Smooth muscle cell (in vitro differentiated cells): ENCODE results near the gene PAM16. TPM values are rescaled to one million over a fixed set of nuclear protein-coding genes. Genes with fewer than 3 reads are reported as not detected.

Experiments used
- DNase-seq: peaks from one replicate; lab custom pipeline; 2025; ENCODE audit not compliant: unreplicated experiment; lab: John Stamatoyannopoulos, UW
- H2AFZ ChIP-seq: fragments of 200-600 bp; sonication (generic); 2 replicates; pipeline ENCODE4 v1.6.0; 2016; ENCODE audit warnings: antibody characterized with exemption, low read depth, mild to moderate bottlenecking
- H3F3A ChIP-seq: fragments of 200-600 bp; sonication (generic); 2 replicates; pipeline ENCODE4 v1.6.0; 2017; ENCODE audit warnings: antibody characterized with exemption, low read depth
- H3K27ac ChIP-seq: fragments of 200-600 bp; sonication (generic); 2 replicates; pipeline ENCODE4 v1.5.1; 2016; ENCODE audit warnings: low read depth, mild to moderate bottlenecking
- H3K27me3 ChIP-seq: fragments of 200-600 bp; sonication (generic); 2 replicates; pipeline ENCODE4 v1.6.1; 2016; ENCODE audit warnings: low read depth, mild to moderate bottlenecking
- H3K36me3 ChIP-seq: fragments of 200-600 bp; sonication (generic); 2 replicates; pipeline ENCODE4 v1.5.1; 2016; ENCODE audit warnings: low read depth
- H3K4me1 ChIP-seq: fragments of 200-600 bp; sonication (generic); 2 replicates; pipeline ENCODE4 v1.5.1; 2016; ENCODE audit warnings: low read depth
- H3K4me2 ChIP-seq: fragments of 200-600 bp; sonication (generic); 2 replicates; pipeline ENCODE4 v1.6.0; 2016; ENCODE audit warnings: mild to moderate bottlenecking
- H3K4me3 ChIP-seq: fragments of 200-600 bp; sonication (generic); 2 replicates; pipeline ENCODE4 v1.5.1; 2016; ENCODE audit warnings: mild to moderate bottlenecking
- H3K79me2 ChIP-seq: fragments of 200-600 bp; sonication (generic); 2 replicates; pipeline ENCODE4 v1.6.0; 2016; ENCODE audit warnings: low read depth, mild to moderate bottlenecking
- H3K9ac ChIP-seq: fragments of 200-600 bp; sonication (generic); 2 replicates; pipeline ENCODE4 v1.6.0; 2016; ENCODE audit warnings: low read depth
- H3K9me3 ChIP-seq: fragments of 200-600 bp; sonication (generic); replicated peaks from 2 replicates; pipeline ENCODE4 v1.5.1; 2016; ENCODE audit warnings: low read depth
- H4K20me1 ChIP-seq: fragments of 200-600 bp; sonication (generic); 2 replicates; pipeline ENCODE4 v1.6.0; 2016; ENCODE audit warnings: low read depth
- WGBS: methylation state at CpG from one replicate; pipeline ENCODE4 v1.1.7; 2016; ENCODE audit warnings: low lambda C conversion rate; 5-methylcytosine and 5-hydroxymethylcytosine counted together
- polyA plus RNA-seq: library from polyadenylated mRNA; unstranded; fragments of >200 nt; fragmentation: Nextera tagmentation; extraction: Ambion mirVana; gene quantifications from 2 replicates; pipeline ENCODE4 v1.2.1, GENCODE V29; 2016
- total RNA-seq: library from RNA; depleted of rRNA; stranded (reverse); fragments of >200 nt; gene quantifications from 2 replicates; pipeline ENCODE4 v1.2.3, GENCODE V29; 2014
- TF ChIP-seq, protein P1 (sequence below): fragments of 200-600 bp; sonication (generic); IDR thresholded peaks from 2 replicates; pipeline ENCODE4 v1.5.1; 2017; ENCODE audit warnings: borderline replicate concordance, mild to moderate bottlenecking, antibody characterized with exemption; ENCODE audit not compliant: insufficient read depth, poor library complexity, severe bottlenecking

PAM16 gene
- total and polyA plus RNA-seq, 2 experiments from 2014 or later, result 29.6 to 47.7 TPM

DNA sequence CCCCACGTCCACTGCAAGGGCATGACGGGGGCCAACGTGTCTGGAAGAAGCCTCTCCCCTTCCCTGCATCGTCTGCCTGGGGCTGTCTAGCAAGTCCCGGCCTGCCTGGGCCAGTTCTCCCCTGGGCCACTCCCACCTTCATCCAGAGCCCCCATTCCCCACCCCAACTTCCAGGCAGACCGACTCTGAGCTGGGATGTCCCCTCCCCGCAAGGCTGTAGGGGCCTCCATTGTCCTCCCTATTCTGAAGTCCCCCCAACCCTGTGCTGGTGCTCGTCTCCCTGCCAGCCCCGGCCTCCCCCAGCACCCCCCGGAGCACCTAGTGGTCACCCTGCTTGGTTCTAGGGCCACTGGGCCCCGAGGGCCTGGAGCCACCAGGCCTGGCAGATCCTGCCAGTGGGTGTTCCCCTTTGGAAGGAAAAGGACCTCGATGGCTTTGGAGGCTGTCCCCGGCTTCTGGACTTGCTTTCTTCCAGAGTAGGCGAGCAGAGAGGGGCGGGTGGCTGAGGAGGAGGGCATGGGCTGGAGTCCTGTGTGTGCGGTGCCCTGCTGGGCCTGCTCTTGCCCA, 30.5 kb downstream of the PAM16 start:
- Histone ChIP-seq H3K4me1 (peaks cover 50% of the 10 kb centered on the region), H3K4me3 (no peak overlapping the region), H3K79me2 (peaks cover 94% of the 10 kb centered on the region), H3F3A (peaks cover 6% of the 10 kb centered on the region), H3K36me3 (no peaks in the 10 kb centered on the region), H3K27ac (peak overlapping the region; percentile 25), H2AFZ (no peak overlapping the region), H3K9me3 (no peaks in the 10 kb centered on the region), H4K20me1 (peaks cover 83% of the 10 kb centered on the region), H3K4me2 (peak overlapping the region; percentile 66), H3K27me3 (no peaks in the 10 kb centered on the region), H3K9ac (peak overlapping the region; percentile 28)
- DNase-seq, result no peak
- 66% methylated on average over 14 of the region's 16 CpGs for whole genome bisulfite sequencing
- TF ChIP-seq, protein P1, sequence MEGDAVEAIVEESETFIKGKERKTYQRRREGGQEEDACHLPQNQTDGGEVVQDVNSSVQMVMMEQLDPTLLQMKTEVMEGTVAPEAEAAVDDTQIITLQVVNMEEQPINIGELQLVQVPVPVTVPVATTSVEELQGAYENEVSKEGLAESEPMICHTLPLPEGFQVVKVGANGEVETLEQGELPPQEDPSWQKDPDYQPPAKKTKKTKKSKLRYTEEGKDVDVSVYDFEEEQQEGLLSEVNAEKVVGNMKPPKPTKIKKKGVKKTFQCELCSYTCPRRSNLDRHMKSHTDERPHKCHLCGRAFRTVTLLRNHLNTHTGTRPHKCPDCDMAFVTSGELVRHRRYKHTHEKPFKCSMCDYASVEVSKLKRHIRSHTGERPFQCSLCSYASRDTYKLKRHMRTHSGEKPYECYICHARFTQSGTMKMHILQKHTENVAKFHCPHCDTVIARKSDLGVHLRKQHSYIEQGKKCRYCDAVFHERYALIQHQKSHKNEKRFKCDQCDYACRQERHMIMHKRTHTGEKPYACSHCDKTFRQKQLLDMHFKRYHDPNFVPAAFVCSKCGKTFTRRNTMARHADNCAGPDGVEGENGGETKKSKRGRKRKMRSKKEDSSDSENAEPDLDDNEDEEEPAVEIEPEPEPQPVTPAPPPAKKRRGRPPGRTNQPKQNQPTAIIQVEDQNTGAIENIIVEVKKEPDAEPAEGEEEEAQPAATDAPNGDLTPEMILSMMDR, result no peak

DNA sequence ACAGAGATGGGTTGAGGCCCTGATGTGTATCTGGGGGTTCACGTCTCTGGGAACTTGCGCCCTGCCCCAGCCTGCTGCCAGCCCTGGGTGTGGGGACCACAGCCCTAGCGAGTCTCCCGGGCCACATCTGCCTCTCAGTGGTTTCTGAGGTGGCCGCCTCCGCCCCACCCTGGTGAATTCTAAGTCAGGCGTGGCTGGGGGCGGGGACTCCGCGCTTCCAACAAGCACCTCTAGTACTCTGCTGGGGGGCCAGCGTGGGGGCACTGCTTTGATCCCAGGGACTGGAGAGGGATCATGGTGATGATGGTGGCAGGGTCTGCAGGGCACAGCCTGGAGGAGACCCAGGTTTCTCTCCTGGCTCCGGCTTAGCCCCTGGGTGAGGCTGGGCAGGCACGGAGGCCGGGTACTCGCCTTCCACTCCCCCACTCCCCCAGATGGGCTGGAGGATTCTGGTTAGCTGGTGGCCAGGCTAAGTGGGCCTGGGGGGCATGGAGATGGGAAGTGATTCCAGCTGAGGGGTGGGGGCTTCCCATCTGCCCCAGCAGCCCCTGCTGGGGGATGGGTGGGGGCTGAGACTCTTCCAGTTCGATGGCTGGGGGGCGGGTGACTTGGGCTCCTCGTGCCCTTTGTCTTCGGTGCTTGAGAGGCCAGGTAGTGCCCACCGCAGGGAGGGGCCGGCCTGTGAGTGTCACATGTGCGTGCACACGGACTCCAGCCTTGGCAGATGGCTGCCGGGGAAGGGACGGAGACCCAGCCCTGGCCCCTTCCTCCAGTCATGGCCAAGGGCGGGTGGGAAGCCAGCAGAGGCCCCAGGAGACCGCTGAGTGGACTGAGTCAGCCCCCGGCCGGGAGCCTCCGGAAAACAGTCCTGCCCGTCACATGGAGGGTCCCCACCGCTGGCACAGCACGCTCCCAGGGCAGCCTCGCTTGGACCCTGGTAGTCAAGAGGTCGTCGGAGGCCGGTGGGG, 31.4 kb downstream of the PAM16 start:
- Histone ChIP-seq H3K36me3 (no peaks in the 10 kb centered on the region), H3K4me1 (peaks cover 54% of the 10 kb centered on the region), H3K79me2 (peaks cover 85% of the 10 kb centered on the region), H3F3A (peaks cover 6% of the 10 kb centered on the region), H3K4me3 (no peak overlapping the region), H3K27ac (peak overlapping the region; percentile 25), H3K27me3 (no peaks in the 10 kb centered on the region), H2AFZ (no peak overlapping the region), H3K4me2 (peak overlapping the region; percentile 66), H3K9ac (no peak overlapping the region), H4K20me1 (peaks cover 74% of the 10 kb centered on the region), H3K9me3 (no peaks in the 10 kb centered on the region)
- TF ChIP-seq, protein P1, result no peak
- WGBS, result 63% methylated on average over 37 of the region's 37 CpGs
- no peak for DNase-seq

DNA sequence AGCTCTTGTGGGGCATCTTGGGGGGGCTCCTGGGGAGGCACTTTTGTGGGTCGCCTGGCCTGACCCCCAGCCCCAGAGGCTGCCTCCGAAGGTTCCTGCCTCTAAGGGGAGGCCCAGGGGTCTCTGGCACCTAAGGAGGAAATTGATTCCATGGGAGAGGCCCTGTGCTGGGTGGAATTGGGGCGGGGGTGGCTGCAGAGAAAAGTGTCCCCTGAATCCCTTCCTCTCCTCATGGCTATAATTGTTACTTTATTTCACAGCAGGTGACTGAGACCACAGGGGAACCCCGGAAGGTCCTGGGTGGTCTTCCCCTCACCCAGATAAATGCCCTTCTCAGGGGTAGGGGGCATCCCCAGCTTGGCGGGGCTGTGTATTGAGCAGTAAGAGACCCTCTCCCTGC, 32.2 kb downstream of the PAM16 start:
- WGBS, result 84% methylated on average over 5 of the region's 5 CpGs
- H3F3A ChIP-seq, result no peaks in the 10 kb centered on the region
- peaks cover 51% of the 10 kb centered on the region for H3K4me1 ChIP-seq
- no peak for DNase-seq
- peak overlapping the region; percentile 21 for H3K4me3 ChIP-seq
- H3K9me3 ChIP-seq, result no peaks in the 10 kb centered on the region
- H3K79me2 ChIP-seq, result peaks cover 78% of the 10 kb centered on the region
- peak overlapping the region; percentile 96 for H3K4me2 ChIP-seq
- peak overlapping the region; percentile 63 for H3K27ac ChIP-seq
- H2AFZ ChIP-seq, result no peak overlapping the region
- H3K9ac ChIP-seq, result no peak overlapping the region
- no peaks in the 10 kb centered on the region for H3K36me3 ChIP-seq
- H4K20me1 ChIP-seq, result peaks cover 66% of the 10 kb centered on the region
- no peaks in the 10 kb centered on the region for H3K27me3 ChIP-seq
- TF ChIP-seq, protein P1, result no peak
